IMR-90 (cell line): Measurements from ENCODE around the gene FOXK1. TPM values are rescaled to one million over a fixed set of nuclear protein-coding genes. Genes with fewer than 3 reads are reported as not detected.
A peak's percentile ranks its signal among the peaks of the same experiment; 100 is the strongest.

Source experiments
- ATAC-seq: fragments of 200-7000 bp; cut with Tn5 transposase; 2 replicates; pipeline ENCODE4 v1.9.1; 2020; ENCODE audit warnings: low read depth, mild to moderate bottlenecking, moderate library complexity
- BruUV-seq: library from RNA; stranded (reverse); fragments of 400-500 nt; replicated peaks from 2 replicates; lab custom pipeline; 2021; lab: Mats Ljungman, UMichigan
- CTCF ChIA-PET: fragments of 300-600 bp; formaldehyde crosslinking; extraction: SDS; loops from one replicate; lab custom pipeline; 2021; ENCODE audit warnings: antibody characterized with exemption; lab: Yijun Ruan, JAX
- POLR2A ChIA-PET: fragments of 300-600 bp; sonication (Branson Sonifier 250); formaldehyde crosslinking; loops from one replicate; lab custom pipeline; 2022; ENCODE audit warnings: antibody characterized with exemption; ENCODE audit not compliant: unreplicated experiment; lab: Charles Lee
- DNase-seq: peaks from one replicate; pipeline ENCODE4 v3.0.0; 2013
- H2AFZ ChIP-seq: replicated peaks from 2 replicates; pipeline ENCODE3; 2013; ENCODE audit warnings: low read length, mild to moderate bottlenecking; ENCODE audit not compliant: poor library complexity
- H2AK5ac ChIP-seq: 2 replicates; pipeline ENCODE4 v1.6.1; 2013; ENCODE audit warnings: low read depth, low read length, inconsistent platforms
- H2AK9ac ChIP-seq: replicated peaks from 2 replicates; pipeline ENCODE3; 2013; ENCODE audit warnings: mild to moderate bottlenecking, low read depth, low read length, moderate library complexity; ENCODE audit not compliant: poor library complexity
- H2BK120ac ChIP-seq: 2 replicates; pipeline ENCODE4 v1.6.1; 2013; ENCODE audit warnings: low read depth, low read length, inconsistent platforms
- H2BK15ac ChIP-seq: 3 replicates; pipeline ENCODE4 v1.6.1; 2013; ENCODE audit warnings: low read depth, low read length, inconsistent platforms
- H2BK20ac ChIP-seq: 2 replicates; pipeline ENCODE4 v1.6.1; 2013; ENCODE audit warnings: low read depth, mild to moderate bottlenecking, inconsistent platforms, low read length, moderate library complexity
- H2BK5ac ChIP-seq: 2 replicates; pipeline ENCODE4 v1.6.1; 2013; ENCODE audit warnings: mild to moderate bottlenecking, low read depth, low read length, inconsistent platforms; ENCODE audit not compliant: poor library complexity, severe bottlenecking
- H3K14ac ChIP-seq: replicated peaks from 2 replicates; pipeline ENCODE4 v1.6.1; 2013; ENCODE audit warnings: low read depth, low read length, inconsistent platforms
- H3K18ac ChIP-seq: 2 replicates; pipeline ENCODE4 v1.6.1; 2013; ENCODE audit warnings: low read depth, low read length, control low read depth
- H3K23ac ChIP-seq: 2 replicates; pipeline ENCODE4 v1.6.1; 2013; ENCODE audit warnings: low read depth, low read length, inconsistent platforms
- H3K27ac ChIP-seq: 2 replicates; pipeline ENCODE4 v1.5.1; 2013; ENCODE audit warnings: mild to moderate bottlenecking, control low read depth, low read length; ENCODE audit not compliant: insufficient read depth
- H3K27me3 ChIP-seq: 2 replicates; pipeline ENCODE4 v1.6.1; 2013; ENCODE audit warnings: low read length; ENCODE audit not compliant: control insufficient read depth, insufficient read depth
- H3K36me3 ChIP-seq: 2 replicates; pipeline ENCODE4 v1.6.1; 2013; ENCODE audit warnings: low read length, mixed read lengths; ENCODE audit not compliant: control insufficient read depth, insufficient read depth
- H3K4ac ChIP-seq: 2 replicates; pipeline ENCODE4 v1.6.1; 2013; ENCODE audit warnings: low read depth, low read length, inconsistent platforms
- H3K4me1 ChIP-seq: 2 replicates; pipeline ENCODE4 v1.6.1; 2013; ENCODE audit warnings: low read length, mixed read lengths; ENCODE audit not compliant: control insufficient read depth, insufficient read depth
- H3K4me2 ChIP-seq: 2 replicates; pipeline ENCODE4 v1.6.1; 2013; ENCODE audit warnings: low read depth, mild to moderate bottlenecking, control low read depth, low read length, moderate library complexity
- H3K4me3 ChIP-seq: 2 replicates; pipeline ENCODE4 v1.5.1; 2013; ENCODE audit warnings: low read depth, mild to moderate bottlenecking, control low read depth, low read length, moderate library complexity; ENCODE audit not compliant: insufficient read depth
- H3K56ac ChIP-seq: 2 replicates; pipeline ENCODE4 v1.6.1; 2013; ENCODE audit warnings: low read length, inconsistent platforms; ENCODE audit not compliant: insufficient read depth; ENCODE audit errors: extremely low read depth
- H3K79me1 ChIP-seq, 2 experiments: 2 replicates each; pipeline ENCODE4 v1.6.1; 2013; ENCODE audit warnings: low read length in 2 of 2, inconsistent platforms in 1 of 2, low read depth in 1 of 2
- H3K9ac ChIP-seq: 2 replicates; pipeline ENCODE4 v1.6.1; 2013; ENCODE audit warnings: low read depth, low read length, control low read depth
- H3K9me1 ChIP-seq: 2 replicates; pipeline ENCODE4 v1.6.1; 2013; ENCODE audit warnings: low read length, inconsistent platforms; ENCODE audit not compliant: insufficient read depth
- H3K9me3 ChIP-seq: 2 replicates; pipeline ENCODE4 v1.6.1; 2013; ENCODE audit warnings: low read length; ENCODE audit not compliant: control insufficient read depth, insufficient read depth
- H4K20me1 ChIP-seq: 2 replicates; pipeline ENCODE4 v1.6.1; 2013; ENCODE audit warnings: low read length, inconsistent platforms; ENCODE audit not compliant: insufficient read depth
- H4K5ac ChIP-seq: 2 replicates; pipeline ENCODE4 v1.6.1; 2013; ENCODE audit warnings: mild to moderate bottlenecking, low read depth, low read length, control low read depth
- H4K8ac ChIP-seq, 2 experiments: 2 replicates each; pipeline ENCODE4 v1.6.1; 2013; ENCODE audit warnings: low read depth in 2 of 2, low read length in 2 of 2, control low read depth in 1 of 2, inconsistent platforms in 1 of 2
- H4K91ac ChIP-seq: 2 replicates; pipeline ENCODE4 v1.6.1; 2013; ENCODE audit warnings: low read depth, low read length, inconsistent platforms; ENCODE audit not compliant: insufficient read depth
- BHLHE40 ChIP-seq: fragments of 150-350 bp; IDR thresholded peaks from 2 replicates; pipeline ENCODE4 v1.6.1; 2016; ENCODE audit warnings: mild to moderate bottlenecking, low read depth, low read length
- ELK1 ChIP-seq: fragments of 150-350 bp; IDR thresholded peaks from 2 replicates; pipeline ENCODE4 v1.6.1; 2016; ENCODE audit warnings: low read depth, mild to moderate bottlenecking, low read length, moderate library complexity, borderline replicate concordance
- MAFK ChIP-seq: IDR thresholded peaks from 2 replicates; pipeline ENCODE4 v1.6.1; 2012; ENCODE audit warnings: low read depth, low read length, improper control_type of control experiment
- MAZ ChIP-seq: IDR thresholded peaks from 2 replicates; pipeline ENCODE4 v1.6.1; 2012; ENCODE audit warnings: low read depth, mild to moderate bottlenecking, low read length, improper control_type of control experiment, moderate library complexity, borderline replicate concordance
- MXI1 ChIP-seq: IDR thresholded peaks from 2 replicates; pipeline ENCODE4 v1.6.1; 2012; ENCODE audit warnings: low read depth, mild to moderate bottlenecking, low read length, moderate library complexity, borderline replicate concordance
- NFE2L2 ChIP-seq: fragments of 150-350 bp; IDR thresholded peaks from 2 replicates; pipeline ENCODE4 v1.6.1; 2016; ENCODE audit warnings: low read depth, mild to moderate bottlenecking, low read length
- POLR2A ChIP-seq: IDR thresholded peaks from 2 replicates; pipeline ENCODE4 v1.6.1; 2012; ENCODE audit warnings: mild to moderate bottlenecking, low read depth, low read length
- RFX5 ChIP-seq: IDR thresholded peaks from 2 replicates; pipeline ENCODE4 v1.8.0; 2012; ENCODE audit warnings: low read depth, mild to moderate bottlenecking, low read length, moderate library complexity
- SMC3 ChIP-seq: fragments of 150-350 bp; IDR thresholded peaks from 2 replicates; pipeline ENCODE4 v1.6.1; 2016; ENCODE audit warnings: low read depth, mild to moderate bottlenecking, antibody characterized with exemption, low read length, moderate library complexity
- WGBS, 2 experiments: methylation state at CpG; one replicate each; pipeline versions ENCODE4 v1.1.5 to v1.1.7; 2013; ENCODE audit warnings: missing lambda C conversion rate in 2 of 2; ENCODE audit not compliant: insufficient read length in 1 of 2; ENCODE audit errors: extremely low coverage in 2 of 2; 5-methylcytosine and 5-hydroxymethylcytosine counted together
- dilution Hi-C: fragments of 300-500 bp; cut with HindIII; formaldehyde crosslinking; loops from one replicate; pipeline ENCODE4 v1.14.3; 2018; ENCODE audit warnings: low sequenced_read_pairs; ENCODE audit not compliant: unreplicated experiment
- in situ Hi-C: fragments of 300-500 bp; cut with MboI; formaldehyde crosslinking; loops from 3 replicates; pipeline ENCODE4 v1.14.3; 2019; ENCODE audit warnings: low sequenced_read_pairs, inconsistent platforms, mixed read lengths
- intact Hi-C: fragments of 100-400 bp; cut with micrococcal nuclease; formaldehyde crosslinking; loops from 2 replicates; pipeline ENCODE4 v1.10.0; 2022
- polyA plus RNA-seq, 3 experiments: library from polyadenylated mRNA; depleted of rRNA; stranded (reverse); fragments of >200 nt; gene quantifications; 2 replicates each; pipeline ENCODE4 v1.2.3, GENCODE V29; 2012; ENCODE audit warnings: low replicate concordance in 1 of 3
- total RNA-seq: library from RNA; depleted of rRNA; stranded (reverse); fragments of >200 nt; gene quantifications from 2 replicates; pipeline ENCODE4 v1.2.3, GENCODE V29; 2012
- TF ChIP-seq, protein P1 (sequence below): conservative IDR thresholded peaks from 2 replicates; pipeline ENCODE4 v1.5.1; 2012; ENCODE audit warnings: mild to moderate bottlenecking, low read depth, low read length, improper control_type of control experiment

The FOXK1 gene
- total and polyA plus RNA-seq, 2 of the 4 experiments (the other 2 are of a cell fraction), result 4.3 to 8.8 TPM

DNA sequence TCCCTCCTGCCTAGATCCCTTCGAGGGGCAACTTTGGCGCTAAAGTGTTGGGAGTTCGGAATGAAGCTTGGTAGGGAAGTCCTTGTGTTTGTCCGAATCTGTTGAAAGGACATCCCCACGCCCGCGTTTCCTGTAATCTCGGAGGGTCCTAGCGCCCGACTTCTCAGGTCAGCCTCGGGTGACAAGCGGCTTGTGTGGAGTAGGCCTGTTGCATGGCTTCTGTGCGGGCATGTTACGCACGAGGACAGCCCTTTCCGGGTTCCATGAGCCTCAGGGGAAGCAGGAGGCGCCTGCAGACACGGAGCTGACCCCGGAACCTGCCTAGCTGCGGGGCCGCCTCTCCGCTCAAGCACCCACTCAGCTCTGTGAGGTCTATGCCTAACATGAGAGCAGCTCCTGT is 64.9 kb downstream of the FOXK1 start:
- intact Hi-C loops, result no loop called here
- H2BK5ac ChIP-seq, result peak overlapping the region; percentile 73
- H2AK5ac ChIP-seq, result peak overlapping the region; percentile 81
- H2BK120ac ChIP-seq, result peak overlapping the region; percentile 5; the same call in 1 of the 2 replicates
- no peaks in the 10 kb centered on the region for H3K27me3 ChIP-seq
- peaks cover 44% of the 10 kb centered on the region for H3K36me3 ChIP-seq
- 93% methylated on average over 8 of the region's 22 CpGs; no CpG with 5 or more reads in 1 of the 2 experiments for WGBS, 2 experiments
- dilution Hi-C loops, result no loop called here
- H4K91ac ChIP-seq, result peak overlapping the region; percentile 11; the same call in 1 of the 2 replicates
- H3K4me2 ChIP-seq, result no peak overlapping the region
- H3K27ac ChIP-seq, result peak overlapping the region; percentile 90; the same call in 1 of the 2 replicates
- H2AFZ ChIP-seq, result no peak overlapping the region
- H2BK20ac ChIP-seq, result peak overlapping the region; percentile 64; the same call in 1 of the 2 replicates
- H3K79me1 ChIP-seq, result peaks cover 12 to 60% of the 10 kb centered on the region in 2 experiments
- peak overlapping the region; percentile 27 to 64; a peak in 2 of 4 replicates for H4K8ac ChIP-seq
- ChIA-PET CTCF (interaction anchor here (1.1 kb wide), 1 partner anchor 106 kb away, joined by 3 read pairs; no protein-coding TSS in a partner anchor), POLR2A (no interaction called here)
- peak overlapping the region; percentile 41; the same call in 1 of the 2 replicates for H3K23ac ChIP-seq
- H4K5ac ChIP-seq, result peak overlapping the region; percentile 61
- ATAC-seq (no peak), DNase-seq (no peak)
- no peak overlapping the region for H3K9ac ChIP-seq
- peak overlapping the region; percentile 47; the same call in 1 of the 3 replicates for H2BK15ac ChIP-seq
- H3K14ac ChIP-seq, result peak overlapping the region; percentile 81; the same call in 1 of the 2 replicates
- peaks cover 10% of the 10 kb centered on the region for H3K4me1 ChIP-seq
- H3K9me3 ChIP-seq, result no peaks in the 10 kb centered on the region
- no peaks in the 10 kb centered on the region; the same call in none of the 2 replicates for H4K20me1 ChIP-seq
- BruUV-seq, result no TSS peak
- H3K4ac ChIP-seq, result peak overlapping the region; percentile 34
- no peak overlapping the region for H3K56ac ChIP-seq
- peak overlapping the region; percentile 80 for H2AK9ac ChIP-seq
- no peak overlapping the region for H3K4me3 ChIP-seq
- H3K18ac ChIP-seq, result no peak overlapping the region
- H3K9me1 ChIP-seq, result peaks cover 2% of the 10 kb centered on the region; the same call in 1 of the 2 replicates
- TF ChIP-seq RFX5 (no peak), ELK1 (no peak), BHLHE40 (no peak), NFE2L2 (no peak), MXI1 (no peak), POLR2A (no peak), SMC3 (no peak), MAZ (no peak), MAFK (no peak)
- TF ChIP-seq, protein P1, sequence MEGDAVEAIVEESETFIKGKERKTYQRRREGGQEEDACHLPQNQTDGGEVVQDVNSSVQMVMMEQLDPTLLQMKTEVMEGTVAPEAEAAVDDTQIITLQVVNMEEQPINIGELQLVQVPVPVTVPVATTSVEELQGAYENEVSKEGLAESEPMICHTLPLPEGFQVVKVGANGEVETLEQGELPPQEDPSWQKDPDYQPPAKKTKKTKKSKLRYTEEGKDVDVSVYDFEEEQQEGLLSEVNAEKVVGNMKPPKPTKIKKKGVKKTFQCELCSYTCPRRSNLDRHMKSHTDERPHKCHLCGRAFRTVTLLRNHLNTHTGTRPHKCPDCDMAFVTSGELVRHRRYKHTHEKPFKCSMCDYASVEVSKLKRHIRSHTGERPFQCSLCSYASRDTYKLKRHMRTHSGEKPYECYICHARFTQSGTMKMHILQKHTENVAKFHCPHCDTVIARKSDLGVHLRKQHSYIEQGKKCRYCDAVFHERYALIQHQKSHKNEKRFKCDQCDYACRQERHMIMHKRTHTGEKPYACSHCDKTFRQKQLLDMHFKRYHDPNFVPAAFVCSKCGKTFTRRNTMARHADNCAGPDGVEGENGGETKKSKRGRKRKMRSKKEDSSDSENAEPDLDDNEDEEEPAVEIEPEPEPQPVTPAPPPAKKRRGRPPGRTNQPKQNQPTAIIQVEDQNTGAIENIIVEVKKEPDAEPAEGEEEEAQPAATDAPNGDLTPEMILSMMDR, result no peak
- in situ Hi-C loops, result no loop called here
